Choroid plexus epithelial cell (primary cell): ENCODE results near the gene XIRP2.
"Not testable (repeated sequence)": the region's sequence is repeated elsewhere in the genome, so short reads cannot be mapped to it uniquely, and the experiment has no call there.

Source experiments
- DNase-seq: peaks from one replicate; pipeline ENCODE4 v3.0.0-alpha.2; 2010; ENCODE audit warnings: low read depth
- H3K4me3 ChIP-seq: 2 replicates; pipeline ENCODE4 v1.5.1; 2011; ENCODE audit warnings: low read depth, mild to moderate bottlenecking, control low read depth, low read length, moderate library complexity
- CTCF ChIP-seq: conservative IDR thresholded peaks from 2 replicates; pipeline ENCODE4 v1.5.1; 2011; ENCODE audit warnings: low read depth, mild to moderate bottlenecking, control low read depth, inconsistent platforms, low read length, moderate library complexity

Gene XIRP2

GRCh38 chr2:167249197-167249596 is 360.9 kb downstream of the XIRP2 start:
- no peak for TF ChIP-seq CTCF
- DNase-seq, result peak; percentile 34
- no peak overlapping the region for H3K4me3 ChIP-seq

GRCh38 chr2:167253025-167253424 is 364.7 kb downstream of the XIRP2 start:
- DNase-seq, result peak; percentile 58
- TF ChIP-seq CTCF, result no peak
- H3K4me3 ChIP-seq, result no peak overlapping the region

GRCh38 chr2:167254721-167255120 is 366.4 kb downstream of the XIRP2 start:
- no peak overlapping the region for H3K4me3 ChIP-seq
- TF ChIP-seq CTCF, result no peak
- DNase-seq, result no peak

- no peak for DNase-seq
- TF ChIP-seq CTCF, result no peak
- H3K4me3 ChIP-seq, result no peak overlapping the region
Observed at GRCh38 chr2:167258712-167259111, 370.4 kb downstream of the XIRP2 start.

- peak; percentile 47 for DNase-seq
- peak; percentile 64 for TF ChIP-seq CTCF
- no peak overlapping the region for H3K4me3 ChIP-seq
Observed at GRCh38 chr2:167264380-167264779, 376.1 kb downstream of the XIRP2 start.

- no peak overlapping the region for H3K4me3 ChIP-seq
- TF ChIP-seq CTCF, result no peak
- no peak for DNase-seq
Observed at GRCh38 chr2:167265004-167265403, 376.7 kb downstream of the XIRP2 start.

- no peak for TF ChIP-seq CTCF
- H3K4me3 ChIP-seq, result no peak overlapping the region
- DNase-seq, result no peak
Observed at GRCh38 chr2:167265722-167266121, 377.4 kb downstream of the XIRP2 start.

GRCh38 chr2:167268245-167268644 is 380.0 kb downstream of the XIRP2 start:
- not testable (repeated sequence) for H3K4me3 ChIP-seq, DNase-seq
